IMR-90 (cell line): ENCODE measurements around the gene MEGF8. TPM values are rescaled to one million over a fixed set of nuclear protein-coding genes. Genes with fewer than 3 reads are reported as not detected.

ENCODE experiments used
- ATAC-seq: fragments of 200-7000 bp; cut with Tn5 transposase; 2 replicates; pipeline ENCODE4 v1.9.1; 2020; ENCODE audit warnings: low read depth, mild to moderate bottlenecking, moderate library complexity
- BruUV-seq: library from RNA; stranded (reverse); fragments of 400-500 nt; replicated peaks from 2 replicates; lab custom pipeline; 2021; lab: Mats Ljungman, UMichigan
- CTCF ChIA-PET: fragments of 300-600 bp; formaldehyde crosslinking; extraction: SDS; loops from one replicate; lab custom pipeline; 2021; ENCODE audit warnings: antibody characterized with exemption; lab: Yijun Ruan, JAX
- POLR2A ChIA-PET: fragments of 300-600 bp; sonication (Branson Sonifier 250); formaldehyde crosslinking; loops from one replicate; lab custom pipeline; 2022; ENCODE audit warnings: antibody characterized with exemption; ENCODE audit not compliant: unreplicated experiment; lab: Charles Lee
- DNase-seq: peaks from one replicate; pipeline ENCODE4 v3.0.0; 2013
- H2AFZ ChIP-seq: replicated peaks from 2 replicates; pipeline ENCODE3; 2013; ENCODE audit warnings: low read length, mild to moderate bottlenecking; ENCODE audit not compliant: poor library complexity
- H2AK5ac ChIP-seq: 2 replicates; pipeline ENCODE4 v1.6.1; 2013; ENCODE audit warnings: low read depth, low read length, inconsistent platforms
- H2AK9ac ChIP-seq: replicated peaks from 2 replicates; pipeline ENCODE3; 2013; ENCODE audit warnings: mild to moderate bottlenecking, low read depth, low read length, moderate library complexity; ENCODE audit not compliant: poor library complexity
- H2BK120ac ChIP-seq: 2 replicates; pipeline ENCODE4 v1.6.1; 2013; ENCODE audit warnings: low read depth, low read length, inconsistent platforms
- H2BK15ac ChIP-seq: 3 replicates; pipeline ENCODE4 v1.6.1; 2013; ENCODE audit warnings: low read depth, low read length, inconsistent platforms
- H2BK20ac ChIP-seq: 2 replicates; pipeline ENCODE4 v1.6.1; 2013; ENCODE audit warnings: low read depth, mild to moderate bottlenecking, inconsistent platforms, low read length, moderate library complexity
- H2BK5ac ChIP-seq: 2 replicates; pipeline ENCODE4 v1.6.1; 2013; ENCODE audit warnings: mild to moderate bottlenecking, low read depth, low read length, inconsistent platforms; ENCODE audit not compliant: poor library complexity, severe bottlenecking
- H3K14ac ChIP-seq: replicated peaks from 2 replicates; pipeline ENCODE4 v1.6.1; 2013; ENCODE audit warnings: low read depth, low read length, inconsistent platforms
- H3K18ac ChIP-seq: 2 replicates; pipeline ENCODE4 v1.6.1; 2013; ENCODE audit warnings: low read depth, low read length, control low read depth
- H3K23ac ChIP-seq: 2 replicates; pipeline ENCODE4 v1.6.1; 2013; ENCODE audit warnings: low read depth, low read length, inconsistent platforms
- H3K27ac ChIP-seq: 2 replicates; pipeline ENCODE4 v1.5.1; 2013; ENCODE audit warnings: mild to moderate bottlenecking, control low read depth, low read length; ENCODE audit not compliant: insufficient read depth
- H3K27me3 ChIP-seq: 2 replicates; pipeline ENCODE4 v1.6.1; 2013; ENCODE audit warnings: low read length; ENCODE audit not compliant: control insufficient read depth, insufficient read depth
- H3K36me3 ChIP-seq: 2 replicates; pipeline ENCODE4 v1.6.1; 2013; ENCODE audit warnings: low read length, mixed read lengths; ENCODE audit not compliant: control insufficient read depth, insufficient read depth
- H3K4ac ChIP-seq: 2 replicates; pipeline ENCODE4 v1.6.1; 2013; ENCODE audit warnings: low read depth, low read length, inconsistent platforms
- H3K4me1 ChIP-seq: 2 replicates; pipeline ENCODE4 v1.6.1; 2013; ENCODE audit warnings: low read length, mixed read lengths; ENCODE audit not compliant: control insufficient read depth, insufficient read depth
- H3K4me2 ChIP-seq: 2 replicates; pipeline ENCODE4 v1.6.1; 2013; ENCODE audit warnings: low read depth, mild to moderate bottlenecking, control low read depth, low read length, moderate library complexity
- H3K4me3 ChIP-seq: 2 replicates; pipeline ENCODE4 v1.5.1; 2013; ENCODE audit warnings: low read depth, mild to moderate bottlenecking, control low read depth, low read length, moderate library complexity; ENCODE audit not compliant: insufficient read depth
- H3K56ac ChIP-seq: 2 replicates; pipeline ENCODE4 v1.6.1; 2013; ENCODE audit warnings: low read length, inconsistent platforms; ENCODE audit not compliant: insufficient read depth; ENCODE audit errors: extremely low read depth
- H3K79me1 ChIP-seq, 2 experiments: 2 replicates each; pipeline ENCODE4 v1.6.1; 2013; ENCODE audit warnings: low read length in 2 of 2, inconsistent platforms in 1 of 2, low read depth in 1 of 2
- H3K9ac ChIP-seq: 2 replicates; pipeline ENCODE4 v1.6.1; 2013; ENCODE audit warnings: low read depth, low read length, control low read depth
- H3K9me1 ChIP-seq: 2 replicates; pipeline ENCODE4 v1.6.1; 2013; ENCODE audit warnings: low read length, inconsistent platforms; ENCODE audit not compliant: insufficient read depth
- H3K9me3 ChIP-seq: 2 replicates; pipeline ENCODE4 v1.6.1; 2013; ENCODE audit warnings: low read length; ENCODE audit not compliant: control insufficient read depth, insufficient read depth
- H4K20me1 ChIP-seq: 2 replicates; pipeline ENCODE4 v1.6.1; 2013; ENCODE audit warnings: low read length, inconsistent platforms; ENCODE audit not compliant: insufficient read depth
- H4K5ac ChIP-seq: 2 replicates; pipeline ENCODE4 v1.6.1; 2013; ENCODE audit warnings: mild to moderate bottlenecking, low read depth, low read length, control low read depth
- H4K8ac ChIP-seq, 2 experiments: 2 replicates each; pipeline ENCODE4 v1.6.1; 2013; ENCODE audit warnings: low read depth in 2 of 2, low read length in 2 of 2, control low read depth in 1 of 2, inconsistent platforms in 1 of 2
- H4K91ac ChIP-seq: 2 replicates; pipeline ENCODE4 v1.6.1; 2013; ENCODE audit warnings: low read depth, low read length, inconsistent platforms; ENCODE audit not compliant: insufficient read depth
- BHLHE40 ChIP-seq: fragments of 150-350 bp; IDR thresholded peaks from 2 replicates; pipeline ENCODE4 v1.6.1; 2016; ENCODE audit warnings: mild to moderate bottlenecking, low read depth, low read length
- CEBPB ChIP-seq: IDR thresholded peaks from 2 replicates; pipeline ENCODE4 v1.6.1; 2012; ENCODE audit warnings: low read depth, low read length, improper control_type of control experiment
- CHD1 ChIP-seq: IDR thresholded peaks from 2 replicates; pipeline ENCODE4 v1.6.1; 2012; ENCODE audit warnings: low read depth, low read length, improper control_type of control experiment
- CTCF ChIP-seq: conservative IDR thresholded peaks from 2 replicates; pipeline ENCODE4 v1.5.1; 2012; ENCODE audit warnings: mild to moderate bottlenecking, low read depth, low read length, improper control_type of control experiment
- ELK1 ChIP-seq: fragments of 150-350 bp; IDR thresholded peaks from 2 replicates; pipeline ENCODE4 v1.6.1; 2016; ENCODE audit warnings: low read depth, mild to moderate bottlenecking, low read length, moderate library complexity, borderline replicate concordance
- FOS ChIP-seq: fragments of 150-350 bp; IDR thresholded peaks from 2 replicates; pipeline ENCODE4 v1.6.1; 2016; ENCODE audit warnings: low read depth, low read length
- MAFK ChIP-seq: IDR thresholded peaks from 2 replicates; pipeline ENCODE4 v1.6.1; 2012; ENCODE audit warnings: low read depth, low read length, improper control_type of control experiment
- MAZ ChIP-seq: IDR thresholded peaks from 2 replicates; pipeline ENCODE4 v1.6.1; 2012; ENCODE audit warnings: low read depth, mild to moderate bottlenecking, low read length, improper control_type of control experiment, moderate library complexity, borderline replicate concordance
- MXI1 ChIP-seq: IDR thresholded peaks from 2 replicates; pipeline ENCODE4 v1.6.1; 2012; ENCODE audit warnings: low read depth, mild to moderate bottlenecking, low read length, moderate library complexity, borderline replicate concordance
- NFE2L2 ChIP-seq: fragments of 150-350 bp; IDR thresholded peaks from 2 replicates; pipeline ENCODE4 v1.6.1; 2016; ENCODE audit warnings: low read depth, mild to moderate bottlenecking, low read length
- POLR2A ChIP-seq: IDR thresholded peaks from 2 replicates; pipeline ENCODE4 v1.6.1; 2012; ENCODE audit warnings: mild to moderate bottlenecking, low read depth, low read length
- RAD21 ChIP-seq: IDR thresholded peaks from 2 replicates; pipeline ENCODE4 v1.6.1; 2012; ENCODE audit warnings: low read length, improper control_type of control experiment
- RCOR1 ChIP-seq: IDR thresholded peaks from 2 replicates; pipeline ENCODE4 v1.6.1; 2012; ENCODE audit warnings: mild to moderate bottlenecking, low read length, improper control_type of control experiment; ENCODE audit not compliant: insufficient replicate concordance
- RFX5 ChIP-seq: IDR thresholded peaks from 2 replicates; pipeline ENCODE4 v1.8.0; 2012; ENCODE audit warnings: low read depth, mild to moderate bottlenecking, low read length, moderate library complexity
- SMC3 ChIP-seq: fragments of 150-350 bp; IDR thresholded peaks from 2 replicates; pipeline ENCODE4 v1.6.1; 2016; ENCODE audit warnings: low read depth, mild to moderate bottlenecking, antibody characterized with exemption, low read length, moderate library complexity
- USF2 ChIP-seq: fragments of 150-350 bp; IDR thresholded peaks from 2 replicates; pipeline ENCODE4 v1.6.1; 2017; ENCODE audit warnings: mild to moderate bottlenecking, antibody characterized with exemption, low read length, low read depth
- WGBS, 2 experiments: methylation state at CpG; one replicate each; pipeline versions ENCODE4 v1.1.5 to v1.1.7; 2013; ENCODE audit warnings: missing lambda C conversion rate in 2 of 2; ENCODE audit not compliant: insufficient read length in 1 of 2; ENCODE audit errors: extremely low coverage in 2 of 2; 5-methylcytosine and 5-hydroxymethylcytosine counted together
- dilution Hi-C: fragments of 300-500 bp; cut with HindIII; formaldehyde crosslinking; loops from one replicate; pipeline ENCODE4 v1.14.3; 2018; ENCODE audit warnings: low sequenced_read_pairs; ENCODE audit not compliant: unreplicated experiment
- in situ Hi-C: fragments of 300-500 bp; cut with MboI; formaldehyde crosslinking; loops from 3 replicates; pipeline ENCODE4 v1.14.3; 2019; ENCODE audit warnings: low sequenced_read_pairs, inconsistent platforms, mixed read lengths
- intact Hi-C: fragments of 100-400 bp; cut with micrococcal nuclease; formaldehyde crosslinking; loops from 2 replicates; pipeline ENCODE4 v1.10.0; 2022
- polyA plus RNA-seq, 3 experiments: library from polyadenylated mRNA; depleted of rRNA; stranded (reverse); fragments of >200 nt; gene quantifications; 2 replicates each; pipeline ENCODE4 v1.2.3, GENCODE V29; 2012; ENCODE audit warnings: low replicate concordance in 1 of 3
- total RNA-seq: library from RNA; depleted of rRNA; stranded (reverse); fragments of >200 nt; gene quantifications from 2 replicates; pipeline ENCODE4 v1.2.3, GENCODE V29; 2012

MEGF8 gene
- total and polyA plus RNA-seq, 2 of the 4 experiments (the other 2 are of a cell fraction), result 2.3 to 12.5 TPM

GRCh38 chr19:42421591-42422031, 96.2 kb downstream of the MEGF8 start:
- Histone ChIP-seq H3K27me3 (no peaks in the 10 kb centered on the region), H2BK20ac (no peak overlapping the region), H3K9me1 (peaks cover 11% of the 10 kb centered on the region), H3K27ac (no peak overlapping the region), H3K23ac (no peak overlapping the region), H3K4me2 (no peak overlapping the region), H2BK15ac (no peak overlapping the region), H4K91ac (no peak overlapping the region), H2AK5ac (no peak overlapping the region), H3K9me3 (no peaks in the 10 kb centered on the region), H3K36me3 (no peaks in the 10 kb centered on the region), H3K4ac (no peak overlapping the region), H3K56ac (no peak overlapping the region), H3K4me3 (no peak overlapping the region), H3K4me1 (peaks cover 9% of the 10 kb centered on the region), H3K79me1 (peaks cover 4 to 19% of the 10 kb centered on the region in 2 experiments; a peak in 2 of 4 replicates), H2BK5ac (no peak overlapping the region), H2BK120ac (no peak overlapping the region), H3K18ac (no peak overlapping the region), H3K14ac (no peak overlapping the region), H2AK9ac (no peak overlapping the region), H4K8ac (no peak overlapping the region), H4K5ac (no peak overlapping the region), H2AFZ (no peak overlapping the region), H4K20me1 (peaks cover 11% of the 10 kb centered on the region; the same call in 1 of the 2 replicates), H3K9ac (no peak overlapping the region)
- ChIA-PET CTCF (no interaction called here), POLR2A (no interaction called here)
- WGBS, 2 experiments, result 83% methylated on average over 1 of the region's 9 CpGs; no CpG with 5 or more reads in 1 of the 2 experiments
- in situ Hi-C loops (no loop called here), intact Hi-C loops (no loop called here), dilution Hi-C loops (no loop called here)
- ATAC-seq, result no peak
- TF ChIP-seq USF2 (no peak), POLR2A (no peak), MXI1 (no peak), ELK1 (no peak), CEBPB (no peak), RCOR1 (no peak), CTCF (no peak), NFE2L2 (no peak), RFX5 (no peak), RAD21 (no peak), BHLHE40 (no peak), CHD1 (no peak), FOS (no peak), MAFK (no peak), SMC3 (no peak), MAZ (no peak)
- DNase-seq, result no peak
- no TSS peak for BruUV-seq
